GM21390 (cell line): ENCODE measurements around the gene MEG3.

Experiments
- ATAC-seq: cut with Tn5 transposase; IDR thresholded peaks from one replicate; pipeline ENCODE4 v1.9.1; 2021; ENCODE audit not compliant: unreplicated experiment

Gene MEG3

DNA sequence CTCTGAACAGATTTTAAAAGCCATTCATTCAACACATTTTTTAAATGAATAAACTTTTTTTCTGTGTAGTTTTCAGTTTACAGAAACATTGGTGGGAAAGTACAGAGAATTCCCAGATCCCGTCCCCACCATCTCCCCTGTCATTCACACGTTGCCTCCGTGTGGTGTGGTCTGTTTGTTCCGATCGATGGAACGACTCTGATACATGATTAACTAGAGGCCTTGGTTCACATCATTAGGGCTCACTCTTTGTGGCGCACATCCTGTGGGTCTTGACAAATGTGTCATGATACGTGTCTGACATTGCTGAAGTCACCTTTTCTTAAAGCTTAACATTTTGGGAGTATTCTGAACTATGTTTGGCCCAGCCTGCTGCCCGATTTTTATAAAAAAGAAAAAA lies 18.5 kb downstream of the MEG3 start:
- no peak for ATAC-seq

DNA sequence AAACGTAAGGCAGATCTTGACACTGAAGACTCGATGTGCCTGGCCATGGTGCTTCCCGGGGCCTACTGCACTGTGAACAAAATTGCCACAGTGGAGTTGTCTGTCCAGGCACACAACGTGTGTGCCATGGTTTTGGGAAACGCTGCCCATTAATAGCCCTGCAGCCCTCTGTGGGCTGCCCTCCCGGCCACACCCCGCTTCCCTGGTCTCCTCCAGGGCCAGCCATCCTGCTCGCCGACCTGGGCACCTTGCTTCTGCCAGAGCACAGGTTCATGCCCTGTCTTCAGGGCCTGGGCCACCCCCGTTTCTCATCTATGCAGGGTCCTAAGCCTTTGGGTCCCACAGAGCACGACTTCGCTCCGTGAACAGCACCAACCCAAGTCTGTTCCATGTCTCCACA lies 18.9 kb downstream of the MEG3 start:
- ATAC-seq: no peak

DNA sequence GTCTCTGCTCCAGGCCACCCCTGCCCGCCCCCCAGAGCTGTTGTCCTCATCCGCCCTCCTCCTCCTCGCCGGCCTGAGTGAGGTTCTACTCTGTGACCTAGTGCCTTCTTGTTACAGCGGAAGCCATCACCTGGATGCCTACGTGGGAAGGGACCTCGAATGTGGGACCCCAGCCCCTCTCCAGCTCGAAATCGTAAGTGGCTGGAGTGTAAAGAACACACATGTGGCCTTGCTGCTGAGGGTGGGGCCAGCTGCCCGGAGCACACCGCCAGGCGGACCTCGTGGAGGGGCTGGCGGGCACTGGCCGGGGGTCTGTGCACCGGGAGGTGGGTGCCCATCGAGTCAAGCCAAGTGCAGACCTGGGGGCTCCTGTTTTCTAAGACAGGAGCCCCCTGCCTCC lies 19.4 kb downstream of the MEG3 start:
- ATAC-seq: no peak

GRCh38 chr14:100846309-100846859 lies 20.5 kb downstream of the MEG3 start:
- ATAC-seq: no peak

DNA sequence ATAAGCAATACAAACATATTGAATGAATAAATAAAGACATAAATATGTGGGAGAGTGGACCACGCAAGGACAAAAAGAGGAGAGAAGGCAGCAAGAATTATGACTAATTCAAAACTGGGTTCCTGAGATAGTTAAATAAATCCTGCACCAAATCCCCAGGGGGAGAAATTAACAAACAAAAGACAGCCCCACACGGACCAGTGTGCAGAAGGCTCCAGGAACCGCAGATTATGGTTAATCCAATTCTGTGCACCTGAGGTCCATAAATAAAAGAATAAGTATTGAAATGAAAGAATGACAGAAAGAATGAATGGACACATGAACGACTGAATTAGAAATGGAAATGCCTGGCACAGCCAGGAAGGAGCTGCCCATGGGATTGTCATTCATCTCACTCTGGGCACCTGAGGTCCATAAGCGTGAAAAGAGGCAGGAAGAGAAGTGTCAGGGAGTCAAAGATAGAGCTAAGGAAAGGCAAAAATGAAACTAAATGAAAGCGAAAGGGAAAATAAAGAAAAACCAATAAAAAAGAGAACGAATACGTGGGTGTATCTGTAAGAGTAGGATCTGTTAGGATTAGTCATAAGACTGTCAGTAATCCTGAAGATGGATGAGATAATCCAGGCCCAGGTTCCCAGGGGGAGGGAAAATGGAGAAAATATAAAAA lies 23.3 kb downstream of the MEG3 start:
- no peak for ATAC-seq

DNA sequence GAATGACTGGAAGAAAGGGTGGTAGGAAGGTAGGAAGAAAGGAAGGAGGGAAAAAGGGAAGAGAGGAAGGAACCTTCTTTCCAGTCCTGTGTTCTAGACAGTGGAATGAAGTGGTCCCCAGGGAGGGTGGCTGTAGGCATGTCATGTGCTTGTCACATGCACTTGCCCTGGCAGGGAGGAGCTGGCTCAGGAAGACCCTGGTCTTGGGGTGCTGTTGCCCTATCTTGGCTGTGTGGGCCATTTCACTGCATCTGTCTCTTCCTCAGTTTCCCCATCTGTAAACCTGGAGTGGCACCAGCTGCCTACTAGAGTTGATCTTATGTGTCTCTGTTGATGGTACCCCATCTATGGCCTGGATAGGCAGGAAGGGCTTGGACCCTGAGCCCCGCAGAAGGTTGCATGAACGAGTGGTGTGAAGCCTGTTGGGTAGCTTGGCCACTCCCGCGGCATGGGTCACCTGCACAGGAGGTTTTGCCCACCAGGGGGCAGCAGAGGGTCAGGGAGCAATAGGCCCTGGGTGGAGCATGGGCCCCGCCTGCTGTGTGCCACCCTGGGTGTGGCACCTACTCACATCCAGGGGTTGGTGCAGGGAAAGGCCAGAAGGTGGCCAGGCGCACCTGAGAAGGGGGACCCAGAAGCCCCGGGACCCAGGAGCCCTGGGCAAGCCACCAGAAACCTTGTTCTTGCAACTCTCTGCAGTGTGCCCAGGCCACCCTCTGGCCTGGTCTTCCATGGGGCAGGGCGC lies 25.1 kb downstream of the MEG3 start:
- peak; percentile 89 for ATAC-seq

GRCh38 chr14:100851586-100851916 lies 25.6 kb downstream of the MEG3 start:
- ATAC-seq: no peak

GRCh38 chr14:100851946-100852620 lies 26.2 kb downstream of the MEG3 start:
- ATAC-seq: no peak

GRCh38 chr14:100854435-100854834 lies 28.5 kb downstream of the MEG3 start:
- no peak for ATAC-seq

- no peak for ATAC-seq
Measured at GRCh38 chr14:100855256-100855930, 29.5 kb downstream of the MEG3 start.

GRCh38 chr14:100856056-100856950 lies 30.4 kb downstream of the MEG3 start:
- no peak for ATAC-seq

DNA sequence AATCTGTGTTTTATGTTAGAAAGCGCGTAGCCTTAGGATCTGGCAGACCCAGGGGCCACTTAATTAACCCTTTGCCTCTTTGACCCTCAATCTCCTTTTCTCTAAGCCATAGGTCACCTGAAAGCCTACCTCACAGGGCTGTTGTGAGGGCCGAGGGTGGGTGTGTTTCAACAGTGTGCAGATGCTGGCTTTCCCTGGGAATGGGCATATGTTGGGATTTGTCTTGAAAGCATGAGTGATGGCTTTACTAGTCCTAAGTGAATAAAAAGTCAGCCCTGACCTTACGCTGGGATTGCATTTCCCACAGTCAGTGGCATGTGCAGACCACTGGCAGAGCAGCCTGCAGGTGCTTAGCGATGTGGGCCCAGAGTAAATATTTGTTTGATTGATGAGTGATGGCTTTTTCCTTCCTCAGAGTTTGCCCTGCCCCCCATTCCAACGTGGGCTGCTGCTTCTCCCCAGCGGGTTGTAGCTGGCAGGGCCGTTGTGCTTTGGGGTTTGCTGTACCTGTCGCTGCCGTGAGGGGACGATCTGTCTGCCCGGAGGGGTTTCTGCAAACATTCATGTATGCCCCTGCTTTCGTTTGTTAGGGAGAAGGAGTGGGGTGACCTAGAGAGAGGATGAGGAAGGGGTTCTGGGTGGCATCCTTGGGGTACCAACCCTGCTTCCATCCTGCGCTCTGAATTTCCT lies 31.5 kb downstream of the MEG3 start:
- ATAC-seq: no peak

DNA sequence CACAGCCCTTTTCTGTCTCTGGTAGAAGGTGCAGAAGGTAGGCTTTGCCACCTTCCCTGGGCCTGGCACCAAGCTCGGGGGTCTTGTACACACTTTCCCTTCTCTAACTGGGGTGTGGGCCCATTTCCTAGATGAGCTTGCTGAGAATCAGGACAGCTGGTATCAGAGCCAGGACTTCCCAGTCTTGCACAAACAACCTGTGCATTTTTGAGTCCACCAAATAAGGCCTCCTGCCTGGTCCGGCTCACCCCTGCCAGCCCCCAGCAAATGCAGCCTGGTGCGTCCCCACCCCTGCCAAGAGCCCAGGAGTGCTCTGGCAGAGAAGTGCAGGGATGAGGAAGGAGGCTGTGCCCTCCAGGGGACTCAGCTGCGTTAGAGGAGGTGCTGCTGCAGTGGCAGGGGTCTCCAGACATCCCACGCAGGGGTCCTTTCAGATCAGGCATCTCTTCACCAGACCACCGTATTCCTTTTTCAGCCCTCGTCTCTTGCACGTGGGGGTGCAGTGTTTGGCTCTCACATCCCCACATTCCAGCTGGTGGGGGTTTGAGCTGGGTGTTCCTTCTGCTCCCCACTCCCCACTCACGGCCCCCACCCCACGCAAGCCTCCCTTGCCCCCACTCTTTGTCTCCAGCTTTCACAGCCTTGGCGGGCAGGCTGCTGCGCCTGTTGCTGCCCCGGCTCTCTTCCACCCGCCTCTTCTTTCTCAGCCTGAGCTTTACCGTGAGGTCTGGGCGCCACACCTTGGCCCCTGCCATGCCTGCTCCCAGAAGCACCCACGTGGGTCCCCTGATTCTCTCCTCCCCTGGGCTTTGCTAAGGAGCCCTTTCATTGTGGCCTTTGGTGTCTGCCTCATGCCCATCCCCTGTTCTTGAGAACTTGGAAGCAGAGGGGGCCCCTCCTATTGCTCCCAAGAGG lies 32.3 kb downstream of the MEG3 start:
- ATAC-seq: no peak

DNA sequence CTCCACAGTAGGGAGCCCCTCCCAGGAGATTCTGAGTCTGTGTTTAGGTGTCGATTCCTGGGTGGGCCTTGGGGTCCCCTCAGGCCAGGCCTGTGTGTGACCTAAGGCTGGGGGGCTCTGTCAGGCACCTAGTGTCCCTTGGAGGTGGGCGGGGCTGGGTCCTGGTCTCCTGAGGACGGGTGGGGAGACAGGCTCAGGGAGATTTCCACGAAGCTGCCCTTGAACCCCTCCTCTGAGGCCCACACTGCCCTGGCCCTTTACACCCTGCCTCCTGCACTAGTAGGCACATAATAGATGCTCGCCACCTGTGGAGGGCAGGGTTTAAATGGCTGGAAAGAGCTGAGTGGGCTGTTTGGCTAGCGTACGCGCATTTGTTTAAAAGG lies 32.9 kb downstream of the MEG3 start:
- ATAC-seq: no peak

- ATAC-seq: no peak
Measured at GRCh38 chr14:100859781-100860180, 33.9 kb downstream of the MEG3 start.

- ATAC-seq: no peak
Measured at GRCh38 chr14:100860556-100861187, 34.8 kb downstream of the MEG3 start.

GRCh38 chr14:100861188-100861936 lies 35.4 kb downstream of the MEG3 start:
- ATAC-seq: no peak

GRCh38 chr14:100861937-100862247 lies 36.0 kb downstream of the MEG3 start:
- ATAC-seq: no peak
